IPS-NIHi7 (cell line): ENCODE results near the gene TNFAIP3.

Source experiments
- DNase-seq: peaks from one replicate; pipeline ENCODE4 v3.0.0; 2012; ENCODE audit warnings: mixed read lengths; ENCODE audit errors: extremely low spot score

Gene TNFAIP3

DNA sequence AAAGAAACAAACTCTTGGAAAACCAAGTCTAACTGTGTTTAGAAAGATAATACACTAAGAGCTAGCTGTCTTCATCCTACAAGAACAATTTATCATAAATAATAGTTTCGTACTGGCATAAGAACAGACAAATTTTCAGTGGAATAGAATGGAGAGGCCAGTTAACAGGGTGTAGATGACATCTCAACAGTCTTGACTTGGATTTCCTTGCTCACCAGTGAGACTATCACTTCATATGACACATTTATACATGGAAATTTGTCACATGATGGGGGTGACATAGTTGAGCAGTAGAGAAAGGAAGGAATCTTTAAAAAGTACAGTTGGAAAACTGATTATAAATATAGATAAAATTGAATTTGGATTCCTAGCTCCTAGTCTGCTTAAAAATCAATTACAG lies 35.6 kb downstream of the TNFAIP3 start:
- DNase-seq, result no peak

DNA sequence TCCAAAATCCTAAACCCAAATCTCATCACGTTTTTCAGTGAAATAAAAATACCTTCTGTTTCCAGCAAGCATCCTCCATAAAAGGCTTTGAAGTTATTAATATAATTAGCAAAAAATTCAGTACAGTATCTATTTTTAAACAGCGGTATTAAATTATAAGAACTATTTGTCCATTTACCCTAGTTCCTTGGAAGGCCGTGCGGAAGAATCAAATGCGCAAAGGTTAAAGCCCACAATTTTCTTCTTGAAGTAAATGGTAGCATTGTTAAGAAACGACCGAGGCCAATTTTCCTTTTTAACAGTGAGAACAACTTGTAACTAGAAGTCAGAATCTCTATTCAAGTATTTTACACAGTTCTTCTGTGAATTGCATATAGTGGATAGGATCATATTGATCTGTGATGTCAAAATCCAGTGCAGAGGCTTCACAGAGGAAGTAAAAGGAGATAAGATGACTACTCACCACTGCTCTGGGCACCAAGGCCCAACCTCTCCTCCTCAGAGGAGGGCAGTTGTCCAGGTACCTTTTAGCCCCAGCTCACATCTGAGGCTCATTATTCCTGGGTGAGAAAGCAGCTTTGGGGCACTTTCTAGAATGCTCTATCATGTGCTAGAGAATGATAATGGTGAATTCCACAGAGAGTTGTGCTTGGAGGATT lies 36.3 kb downstream of the TNFAIP3 start:
- DNase-seq, result no peak

GRCh38 chr6:137903933-137904821 lies 37.1 kb downstream of the TNFAIP3 start:
- DNase-seq, result no peak

GRCh38 chr6:137904822-137905617 lies 38.0 kb downstream of the TNFAIP3 start:
- DNase-seq, result no peak

- no peak for DNase-seq
Measured at GRCh38 chr6:137906020-137906472, 39.0 kb downstream of the TNFAIP3 start.

GRCh38 chr6:137907170-137907569 lies 40.1 kb downstream of the TNFAIP3 start:
- no peak for DNase-seq

DNA sequence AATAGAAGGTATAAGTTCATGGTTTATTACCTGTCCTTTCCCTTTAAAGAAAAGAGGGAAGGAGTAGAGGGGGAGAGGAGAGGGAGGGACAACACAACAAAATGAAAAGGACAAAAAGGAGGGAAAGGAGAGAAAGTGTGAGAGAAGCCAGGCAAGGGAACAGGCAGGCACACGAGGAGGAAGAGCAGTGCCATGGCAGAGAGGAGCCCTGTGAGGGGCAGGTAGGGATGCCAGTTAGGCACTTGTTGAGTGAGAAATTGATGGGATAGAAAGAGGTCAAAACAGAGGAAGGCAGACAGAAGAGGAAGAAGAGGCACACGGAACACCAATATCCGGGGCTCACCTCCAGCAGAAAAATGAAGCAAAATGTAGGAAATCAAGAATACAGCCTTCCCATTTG lies 42.5 kb downstream of the TNFAIP3 start:
- no peak for DNase-seq

DNA sequence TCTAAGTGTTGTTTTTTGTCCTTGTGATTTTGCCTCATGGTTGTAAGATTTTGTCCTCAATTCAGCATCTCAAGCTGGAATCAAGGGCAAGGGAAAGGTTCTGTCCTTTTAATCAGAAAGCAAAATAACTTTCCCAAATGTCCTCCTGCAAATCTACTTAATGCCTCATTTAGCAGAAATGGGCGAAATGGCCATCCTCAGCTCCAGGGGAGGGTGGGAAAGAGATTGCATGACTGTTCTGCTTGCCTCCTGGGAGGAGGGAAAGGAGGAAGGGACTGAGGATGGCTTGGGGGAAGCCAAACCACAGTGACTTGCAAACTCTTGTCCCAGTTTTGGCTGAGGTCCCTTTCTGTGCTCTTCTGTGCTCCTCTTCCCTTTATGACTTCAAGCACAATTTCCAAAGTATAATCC lies 43.4 kb downstream of the TNFAIP3 start:
- DNase-seq, result no peak

GRCh38 chr6:137910843-137911456 lies 43.9 kb downstream of the TNFAIP3 start:
- no peak for DNase-seq

- DNase-seq, result no peak
Measured at GRCh38 chr6:137911675-137912191, 44.7 kb downstream of the TNFAIP3 start.

DNA sequence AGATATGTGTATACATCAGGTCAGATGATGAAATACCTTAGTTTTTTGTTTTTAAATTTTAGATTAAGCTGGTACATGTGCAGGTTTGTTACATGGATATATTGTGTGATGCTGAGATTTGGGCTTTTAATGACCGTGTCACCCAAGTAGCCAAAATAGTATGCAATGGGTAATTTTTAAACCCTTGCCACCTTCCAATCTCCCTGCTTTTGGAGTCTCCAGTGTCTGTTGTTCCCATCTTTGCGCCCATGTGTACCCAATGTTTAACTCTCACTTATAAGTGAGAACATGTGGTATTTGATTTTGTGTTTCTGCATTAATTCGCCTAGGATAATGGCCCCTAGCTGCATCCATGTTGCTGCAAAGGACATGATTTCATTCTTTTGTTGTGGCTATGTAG lies 45.8 kb downstream of the TNFAIP3 start:
- DNase-seq, result no peak

- no peak for DNase-seq
Measured at GRCh38 chr6:137913434-137913833, 46.4 kb downstream of the TNFAIP3 start.

- DNase-seq, result no peak
Measured at GRCh38 chr6:137913996-137914529, 47.0 kb downstream of the TNFAIP3 start.

DNA sequence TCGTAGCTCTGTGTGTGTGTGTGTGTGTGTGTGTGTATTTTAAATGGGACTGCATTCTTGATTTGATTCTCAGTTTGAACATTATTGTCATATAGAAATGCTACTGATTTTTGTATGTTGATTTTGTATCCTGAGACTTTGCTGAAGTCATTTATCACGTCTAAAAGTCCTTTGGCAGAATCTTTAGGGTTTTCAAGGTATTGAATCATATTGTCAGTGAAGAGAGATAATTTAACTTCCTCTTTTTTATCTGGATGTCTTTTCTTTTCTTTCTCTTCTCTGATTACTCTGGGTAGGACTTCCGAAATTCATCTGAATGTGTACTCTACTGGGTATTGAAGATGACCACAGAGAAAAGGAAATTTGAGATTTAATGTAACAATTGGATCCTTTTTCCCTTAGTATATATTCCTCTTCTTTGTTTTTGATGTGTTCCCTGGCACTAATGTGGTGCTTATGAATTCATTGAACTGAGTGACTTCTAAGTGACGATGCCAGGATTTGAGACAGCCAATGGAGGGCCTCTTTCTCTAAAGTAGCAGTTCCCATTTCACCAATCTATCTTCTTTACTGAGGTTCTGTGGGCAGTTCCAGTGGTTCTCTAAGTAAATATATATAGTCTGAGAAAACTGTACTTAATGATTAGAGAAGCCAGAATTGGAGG lies 47.6 kb downstream of the TNFAIP3 start:
- no peak for DNase-seq

- no peak for DNase-seq
Measured at GRCh38 chr6:137915790-137916189, 48.7 kb downstream of the TNFAIP3 start.

DNA sequence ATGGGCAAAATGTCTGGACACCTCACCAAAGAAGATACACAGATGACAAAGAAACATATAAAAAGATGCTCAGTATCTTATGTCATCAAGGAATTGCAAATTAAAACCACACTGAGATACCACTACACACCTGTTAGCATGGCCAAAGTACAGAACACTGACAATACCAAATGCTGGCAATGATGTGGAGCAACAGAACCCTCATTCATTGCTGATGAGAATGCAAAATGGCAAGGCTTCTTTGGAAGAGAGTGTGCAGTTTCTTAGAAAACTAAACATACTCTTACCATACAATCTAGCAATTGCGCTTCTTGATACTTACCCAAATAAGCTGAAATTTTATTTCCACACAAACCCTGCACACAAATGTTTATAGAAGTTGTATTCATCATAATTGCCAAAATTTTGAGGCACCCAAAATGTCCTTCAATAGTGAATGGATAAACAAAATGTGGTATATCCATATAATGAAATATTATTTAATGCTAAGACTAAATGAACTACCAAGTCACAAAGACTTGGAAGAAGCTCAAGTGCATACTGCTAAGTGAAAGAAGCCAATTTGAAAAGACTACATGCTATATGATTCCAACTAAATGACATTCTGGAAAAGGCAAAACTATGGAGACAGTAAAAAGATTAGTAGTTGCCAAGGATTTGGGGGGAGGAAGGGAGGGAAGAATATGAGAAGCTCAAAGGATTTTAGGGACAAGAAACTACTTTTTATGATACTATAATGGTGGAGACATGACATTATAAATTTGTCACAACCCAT lies 50.7 kb downstream of the TNFAIP3 start:
- no peak for DNase-seq

- no peak for DNase-seq
Measured at GRCh38 chr6:137919502-137919823, 52.4 kb downstream of the TNFAIP3 start.

GRCh38 chr6:137919837-137920730 lies 53.0 kb downstream of the TNFAIP3 start:
- DNase-seq, result no peak

GRCh38 chr6:137921823-137922222 lies 54.8 kb downstream of the TNFAIP3 start:
- DNase-seq, result no peak
